ENCODE measurements around the gene XPC.

GRCh38 chr3:14210843-14211594 is 32.6 kb upstream of the XPC start:
- no peak for TF ChIP-seq POLR2AphosphoS5 (IDR thresholded peaks at IDR 0.05; ENCODE audit: insufficient read depth, low read depth, low read length)
- TF ChIP-seq CTCF (IDR thresholded peaks at IDR 0.05; ENCODE audit: extremely low read depth in 1 of 2, insufficient read depth in 1 of 2, low read depth in 1 of 2, low read length in 2 of 2) = no peak
- no peak for TF ChIP-seq POLR2A (IDR thresholded peaks at IDR 0.05; ENCODE audit: low read depth, low read length)
- TF ChIP-seq MAX (IDR thresholded peaks at IDR 0.05; ENCODE audit: insufficient read depth, insufficient read length) = no peak
- TF ChIP-seq JUN (IDR thresholded peaks at IDR 0.05; ENCODE audit: borderline replicate concordance, insufficient read depth, insufficient read length, low read depth) = no peak

All from endothelial cell of umbilical vein (primary cell).